CD4-positive, alpha-beta T cell treated with Interleukin-10 for 1 hour (primary cell): ENCODE data around the gene ACSL6.

ENCODE experiments used
- DNase-seq: peaks from one replicate; pipeline ENCODE4 v3.0.0-alpha.2; 2020

ACSL6 gene

GRCh38 chr5:132011622-132012343 is at the start of gene ACSL6:
TSS of gene ACSL6 (minus strand) at chr5:132011658. CDS start at chr5:132011553, 105 bp downstream.
- peak; percentile 57 for DNase-seq

GRCh38 chr5:132060501-132061161 is 49.2 kb upstream of the ACSL6 start, which contains the start of gene IL3:
TSS of gene IL3 (plus strand) at chr5:132060655. CDS start at chr5:132060707, 52 bp downstream.
- no peak for DNase-seq

GRCh38 chr5:132059696-132060500 is 48.4 kb upstream of the ACSL6 start:
- no peak for DNase-seq

GRCh38 chr5:132059043-132059695 is 47.7 kb upstream of the ACSL6 start:
- DNase-seq, result peak; percentile 51

GRCh38 chr5:132058646-132059042 is 47.2 kb upstream of the ACSL6 start:
- DNase-seq, result no peak

- DNase-seq, result no peak
These were observed 46.2 kb upstream of the ACSL6 start for GRCh38 chr5:132057498-132058255.

- DNase-seq, result no peak
These were observed 45.4 kb upstream of the ACSL6 start for GRCh38 chr5:132056610-132057497.

GRCh38 chr5:132055808-132056609 is 44.6 kb upstream of the ACSL6 start:
- peak; percentile 69 for DNase-seq

GRCh38 chr5:132055441-132055807 is 44.0 kb upstream of the ACSL6 start:
- DNase-seq, result no peak

GRCh38 chr5:132054697-132055440 is 43.4 kb upstream of the ACSL6 start:
- DNase-seq, result no peak

GRCh38 chr5:132054031-132054696 is 42.7 kb upstream of the ACSL6 start:
- DNase-seq, result no peak

GRCh38 chr5:132053483-132053882 is 42.0 kb upstream of the ACSL6 start:
- no peak for DNase-seq

GRCh38 chr5:132052520-132052919 is 41.1 kb upstream of the ACSL6 start:
- no peak for DNase-seq

- no peak for DNase-seq
These were observed 39.4 kb upstream of the ACSL6 start for GRCh38 chr5:132050661-132051552.

GRCh38 chr5:132050136-132050535 is 38.7 kb upstream of the ACSL6 start:
- no peak for DNase-seq

GRCh38 chr5:132049559-132049958 is 38.1 kb upstream of the ACSL6 start:
- DNase-seq, result no peak

GRCh38 chr5:132049093-132049492 is 37.6 kb upstream of the ACSL6 start:
- no peak for DNase-seq

- DNase-seq, result no peak
These were observed 35.4 kb upstream of the ACSL6 start for GRCh38 chr5:132046880-132047299.
